Coronary artery (tissue), 2 donors: Measurements from ENCODE around the gene CCSER1.

Experiments
- DNase-seq: peaks from one replicate; pipeline ENCODE4 v3.0.0-alpha.2; 2017; ENCODE audit warnings: low spot score
- H3K27ac ChIP-seq, 2 donors: fragments of 200-600 bp; sonication (generic); one replicate each; pipeline ENCODE4 v1.5.1; 2016 to 2019
- H3K4me3 ChIP-seq: fragments of 200-600 bp; sonication (generic); 2 replicates; pipeline ENCODE4 v1.5.1; 2016; ENCODE audit warnings: mild to moderate bottlenecking, moderate library complexity
- TF ChIP-seq, protein P1 (sequence below): fragments of 200-600 bp; sonication (generic); IDR thresholded peaks from one replicate; pipeline ENCODE4 v1.5.1; 2019; ENCODE audit warnings: antibody characterized with exemption

CCSER1 gene

DNA sequence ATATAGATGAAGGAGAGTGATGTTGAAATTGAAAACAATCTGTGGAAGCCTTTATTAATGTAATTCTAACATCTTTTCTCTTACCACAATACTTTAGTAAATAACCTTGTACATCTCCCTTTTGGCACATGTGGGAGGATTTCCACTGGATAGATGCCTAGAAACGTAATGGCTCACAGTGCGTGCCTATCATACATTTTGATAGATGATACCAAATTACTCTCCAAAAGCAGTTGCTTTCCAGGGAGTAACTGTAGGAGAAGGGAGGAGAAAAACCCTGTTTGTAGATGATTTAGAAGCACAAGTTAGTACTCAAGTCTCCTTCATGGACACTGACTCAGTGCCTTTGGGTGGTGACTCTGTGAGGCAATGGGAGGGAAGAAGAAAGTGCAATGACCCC is 476.3 kb downstream of the CCSER1 start:
- H3K4me3 ChIP-seq: no peak overlapping the region
- no peak overlapping the region for H3K27ac ChIP-seq
- DNase-seq: no peak
- TF ChIP-seq, protein P1, sequence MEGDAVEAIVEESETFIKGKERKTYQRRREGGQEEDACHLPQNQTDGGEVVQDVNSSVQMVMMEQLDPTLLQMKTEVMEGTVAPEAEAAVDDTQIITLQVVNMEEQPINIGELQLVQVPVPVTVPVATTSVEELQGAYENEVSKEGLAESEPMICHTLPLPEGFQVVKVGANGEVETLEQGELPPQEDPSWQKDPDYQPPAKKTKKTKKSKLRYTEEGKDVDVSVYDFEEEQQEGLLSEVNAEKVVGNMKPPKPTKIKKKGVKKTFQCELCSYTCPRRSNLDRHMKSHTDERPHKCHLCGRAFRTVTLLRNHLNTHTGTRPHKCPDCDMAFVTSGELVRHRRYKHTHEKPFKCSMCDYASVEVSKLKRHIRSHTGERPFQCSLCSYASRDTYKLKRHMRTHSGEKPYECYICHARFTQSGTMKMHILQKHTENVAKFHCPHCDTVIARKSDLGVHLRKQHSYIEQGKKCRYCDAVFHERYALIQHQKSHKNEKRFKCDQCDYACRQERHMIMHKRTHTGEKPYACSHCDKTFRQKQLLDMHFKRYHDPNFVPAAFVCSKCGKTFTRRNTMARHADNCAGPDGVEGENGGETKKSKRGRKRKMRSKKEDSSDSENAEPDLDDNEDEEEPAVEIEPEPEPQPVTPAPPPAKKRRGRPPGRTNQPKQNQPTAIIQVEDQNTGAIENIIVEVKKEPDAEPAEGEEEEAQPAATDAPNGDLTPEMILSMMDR: no peak

DNA sequence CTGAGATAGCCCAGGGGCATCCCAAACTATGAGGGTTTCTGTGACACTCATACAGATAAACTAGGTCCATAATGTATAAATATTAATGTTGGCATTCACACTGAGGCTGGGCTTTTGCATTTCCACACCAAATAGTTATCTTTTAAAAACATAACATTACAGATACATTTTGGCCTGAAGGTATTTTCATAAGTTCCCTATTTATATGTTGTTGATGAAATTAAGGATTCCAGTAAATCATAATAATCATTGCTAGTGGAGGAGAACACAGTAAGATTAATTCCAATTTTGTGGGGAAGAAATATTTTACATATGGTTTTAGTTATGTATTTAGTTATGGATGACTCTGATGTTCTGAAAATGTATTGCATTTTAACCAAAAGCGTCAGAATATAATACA is 479.6 kb downstream of the CCSER1 start:
- H3K4me3 ChIP-seq: no peak overlapping the region
- H3K27ac ChIP-seq: no peak overlapping the region
- DNase-seq: no peak
- TF ChIP-seq, protein P1: no peak

DNA sequence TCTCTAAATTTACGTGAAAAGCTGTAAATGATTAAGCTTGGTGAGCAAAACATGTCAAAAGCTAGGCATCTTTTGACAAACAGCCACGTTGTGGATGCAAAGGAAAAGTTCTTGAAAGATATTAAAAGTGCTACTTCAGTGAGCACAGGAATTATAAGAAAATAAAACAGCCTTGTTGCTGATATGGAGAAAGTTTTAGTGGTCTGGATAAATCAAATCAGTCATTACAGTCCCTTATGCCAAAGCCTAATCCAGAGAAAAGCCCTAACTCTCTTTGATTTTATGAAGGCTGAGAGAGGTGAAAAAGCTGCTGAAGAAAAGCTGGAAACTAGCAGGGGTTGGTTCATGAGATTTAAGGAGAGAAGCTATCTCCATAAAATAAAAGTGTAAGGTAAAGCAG is 487.2 kb downstream of the CCSER1 start:
- H3K27ac ChIP-seq: no peak overlapping the region
- TF ChIP-seq, protein P1: no peak
- DNase-seq: no peak
- H3K4me3 ChIP-seq: no peak overlapping the region

DNA sequence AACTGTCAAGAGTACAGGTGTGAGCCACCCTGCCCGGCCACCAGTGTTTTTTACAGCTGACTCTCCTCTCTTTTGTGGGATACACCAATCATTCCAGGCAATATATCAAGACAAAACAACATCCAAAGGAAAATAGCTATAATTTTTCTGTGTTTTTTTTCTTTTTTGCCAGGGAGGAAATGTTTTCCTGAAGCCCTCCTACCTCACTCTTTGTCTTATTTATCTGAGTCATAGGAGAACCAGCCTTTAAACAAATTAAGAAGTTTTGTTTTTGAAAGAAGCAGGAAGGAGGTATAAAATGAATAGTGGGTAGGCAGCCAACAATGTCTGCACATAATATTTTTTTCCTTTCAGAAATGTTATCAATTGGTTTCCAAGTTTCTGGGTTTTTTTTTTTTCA is 493.9 kb downstream of the CCSER1 start:
- no peak overlapping the region for H3K27ac ChIP-seq
- DNase-seq: no peak
- TF ChIP-seq, protein P1: no peak
- H3K4me3 ChIP-seq: no peak overlapping the region

DNA sequence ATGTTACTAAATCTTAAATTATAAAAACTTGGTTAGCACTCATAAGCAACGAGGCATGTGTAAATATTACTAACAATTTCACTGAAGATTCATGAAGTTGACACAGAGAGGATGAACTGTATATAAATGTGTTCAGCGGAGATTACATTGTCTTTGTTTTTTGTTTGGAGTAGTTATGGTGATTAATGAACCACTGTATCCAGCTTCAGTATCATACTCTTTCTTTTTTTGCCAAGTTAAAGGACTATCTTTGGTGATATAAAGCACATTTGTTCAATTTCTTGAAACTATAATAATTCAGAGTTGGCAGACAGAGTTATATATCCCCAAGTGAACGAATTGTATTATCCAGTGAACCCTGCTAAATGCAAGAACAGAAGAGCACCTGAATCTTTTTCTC is 497.6 kb downstream of the CCSER1 start:
- TF ChIP-seq, protein P1: no peak
- DNase-seq: no peak
- H3K27ac ChIP-seq: no peak overlapping the region
- H3K4me3 ChIP-seq: no peak overlapping the region

DNA sequence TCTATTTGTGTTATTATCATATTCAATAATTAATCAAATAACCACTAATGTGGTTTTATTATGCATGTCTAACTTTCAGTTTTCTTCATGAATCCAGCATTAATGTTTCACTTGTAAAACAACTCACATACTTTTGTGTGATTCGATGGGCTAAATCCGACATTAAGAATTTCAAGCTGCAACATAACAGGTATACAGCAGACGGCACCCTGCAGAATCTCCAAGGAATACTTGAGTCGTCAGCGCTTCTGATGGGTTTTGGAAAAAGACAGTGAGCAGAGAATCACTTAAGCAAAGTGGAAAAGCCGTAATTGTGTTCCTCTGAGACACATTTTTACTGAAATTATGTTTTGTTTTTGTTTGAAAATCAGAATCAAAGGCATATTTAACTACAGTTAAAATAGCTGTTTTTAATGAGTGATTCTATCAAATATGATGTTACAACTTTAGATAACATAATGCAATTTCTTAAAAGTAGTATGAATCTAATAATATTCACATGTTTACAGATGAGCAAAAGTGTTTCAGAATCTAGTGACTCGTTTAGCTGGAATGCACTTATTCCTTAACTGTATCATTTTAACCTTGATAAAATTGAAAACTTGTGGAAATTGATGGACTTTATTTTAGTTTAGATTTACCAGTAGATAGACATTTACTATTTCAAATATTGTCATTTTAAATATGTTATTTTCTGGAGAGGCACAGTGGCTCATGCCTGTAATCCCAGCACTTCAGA is 514.8 kb downstream of the CCSER1 start:
- TF ChIP-seq, protein P1: no peak
- no peak overlapping the region for H3K27ac ChIP-seq

DNA sequence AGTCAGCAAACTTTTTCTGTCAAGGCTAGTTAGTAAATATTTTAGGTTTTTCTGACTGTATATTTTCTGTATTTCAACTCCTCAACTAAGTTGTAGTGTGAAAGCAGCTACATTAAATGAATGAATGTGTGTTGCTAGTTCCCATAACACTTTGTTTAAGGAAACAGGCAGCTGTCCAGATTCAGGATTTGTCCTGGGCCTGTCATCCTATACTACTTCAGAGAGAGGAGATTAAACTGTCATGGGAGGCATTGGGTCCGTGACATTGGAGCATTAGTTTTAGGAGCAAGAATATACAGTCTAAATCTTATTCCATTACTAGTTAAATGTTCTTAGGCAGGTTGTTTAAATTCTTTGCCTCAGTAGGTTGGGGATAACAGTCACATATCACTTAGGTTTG is 516.0 kb downstream of the CCSER1 start:
- no peak for DNase-seq
- Histone ChIP-seq H3K4me3 (no peak overlapping the region), H3K27ac (no peak overlapping the region)
- TF ChIP-seq, protein P1: no peak

More for the DNA sequence above, 514.8 kb downstream of the CCSER1 start:
- DNase-seq: no peak
- no peak overlapping the region for H3K4me3 ChIP-seq
